Spleen (tissue), 7 donors: ENCODE data around the gene DNAH9.

Source experiments
- CTCF ChIP-seq, 11 experiments: fragments of 200-600 bp in 7 of 11; fragments of 450-650 bp in 4 of 11; sonication (generic) in 4 of 11; IDR thresholded peaks in 8 of 11; conservative IDR thresholded peaks in 3 of 11; 1 replicate in 7 of 11; 2 replicates in 4 of 11; pipeline versions ENCODE4 v1.4.0 to v1.8.0; 2016 to 2021; ENCODE audit warnings: antibody characterized with exemption in 11 of 11, inconsistent platforms in 4 of 11, mild to moderate bottlenecking in 1 of 11
- POLR2A ChIP-seq, 3 donors: fragments of 450-650 bp; IDR thresholded peaks; one replicate each; pipeline ENCODE4 v1.5.1; 2017; ENCODE audit warnings: antibody characterized with exemption in 3 of 3, mild to moderate bottlenecking in 1 of 3
- donor health status: DM: no; HTN: no; CAD: no; lungs with moderate emphysema.
- donor health status: DM: no; HTN: no; CAD: no.
- donor health status: DM: no; HTN: no; CAD: no.

- TF ChIP-seq CTCF (IDR thresholded peaks at IDR 0.05 in 8 of 11, conservative IDR thresholded peaks at IDR 0.05 in 3 of 11): no peak
- TF ChIP-seq POLR2A (IDR thresholded peaks at IDR 0.05): no peak
Observed at GRCh38 chr17:11874756-11875155, 276.5 kb downstream of the DNAH9 start.
